AG08396 (cell line): ENCODE data around the gene LY86.

Experiments used
- DNase-seq: peaks from one replicate; pipeline ENCODE4 v3.0.0; 2012; ENCODE audit warnings: low spot score, mixed read lengths

Gene LY86

GRCh38 chr6:6682225-6682624, 93.7 kb downstream of the LY86 start:
- DNase-seq, result no peak

GRCh38 chr6:6683969-6684833, 95.7 kb downstream of the LY86 start:
- DNase-seq, result no peak

- DNase-seq, result no peak
These were observed 96.9 kb downstream of the LY86 start for GRCh38 chr6:6685249-6686040.

GRCh38 chr6:6686176-6686575, 97.7 kb downstream of the LY86 start:
- DNase-seq, result no peak

DNA sequence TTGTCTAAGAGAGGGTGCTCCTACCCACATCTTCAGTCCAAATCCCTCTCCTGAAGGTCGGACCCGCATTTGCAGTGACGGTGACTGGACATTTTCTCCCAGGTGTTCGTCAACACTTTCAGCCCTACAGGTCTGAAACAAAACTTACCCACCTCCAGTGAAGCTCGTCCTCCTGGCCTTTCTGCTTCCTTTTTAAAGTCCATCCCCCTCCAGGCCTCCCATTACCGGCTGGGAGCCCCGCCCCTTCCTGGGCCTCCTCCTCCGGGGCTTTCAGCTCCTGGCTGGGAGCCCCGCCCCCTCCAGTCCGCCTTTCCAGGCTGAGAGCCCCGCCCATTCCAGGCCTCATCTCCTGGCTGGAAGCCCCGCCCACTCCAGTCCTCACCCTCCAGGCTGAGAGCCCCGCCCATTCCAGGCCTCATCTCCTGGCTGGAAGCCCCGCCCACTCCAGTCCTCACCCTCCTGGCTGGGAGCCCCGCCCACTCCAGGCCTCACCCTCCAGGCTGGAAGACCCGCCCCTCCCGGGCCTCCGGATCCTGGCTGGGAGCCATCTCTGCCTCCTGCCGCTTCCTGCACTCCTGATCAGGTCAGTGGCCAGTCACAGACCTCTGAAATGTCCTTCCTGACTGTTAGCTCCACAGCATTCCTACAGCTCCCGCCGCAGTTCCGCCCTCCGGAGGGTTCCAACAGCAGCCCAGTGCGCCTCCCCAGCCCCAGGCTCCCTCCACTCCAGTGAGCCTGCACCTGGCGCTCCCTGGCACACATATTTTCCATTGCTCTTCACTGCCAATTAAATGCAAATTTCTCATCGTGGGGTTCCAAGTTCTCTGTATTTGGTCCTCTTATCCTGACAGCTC, 98.5 kb downstream of the LY86 start:
- DNase-seq, result no peak

GRCh38 chr6:6688283-6688682, 99.8 kb downstream of the LY86 start:
- DNase-seq, result no peak

- DNase-seq, result no peak
These were observed 100.4 kb downstream of the LY86 start for GRCh38 chr6:6688951-6689350.

- peak; percentile 39 for DNase-seq
These were observed 101.1 kb downstream of the LY86 start for GRCh38 chr6:6689400-6690143.

GRCh38 chr6:6690144-6690483, 101.6 kb downstream of the LY86 start:
- no peak for DNase-seq

DNA sequence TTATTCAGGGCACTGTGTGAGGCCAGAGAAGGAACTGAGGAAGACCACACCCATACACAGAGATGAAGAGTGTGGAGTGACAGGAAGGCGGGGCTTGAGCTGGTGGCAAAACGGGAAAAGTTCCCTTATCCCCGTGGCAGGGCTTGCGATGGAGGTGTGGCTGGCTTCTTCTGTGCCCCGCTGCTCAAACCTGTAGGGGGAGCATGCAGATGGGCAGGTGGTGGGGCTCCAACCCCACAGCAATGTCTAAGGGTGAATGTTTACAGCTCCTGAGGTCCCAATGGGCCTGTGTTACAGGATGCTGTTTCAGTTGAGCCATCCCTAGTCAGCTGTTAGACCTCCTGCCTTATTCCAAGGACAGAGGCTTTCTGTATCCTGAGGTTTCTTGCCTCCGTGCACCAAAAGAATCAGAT, 105.9 kb downstream of the LY86 start:
- no peak for DNase-seq

- no peak for DNase-seq
These were observed 106.5 kb downstream of the LY86 start for GRCh38 chr6:6694825-6695624.

DNA sequence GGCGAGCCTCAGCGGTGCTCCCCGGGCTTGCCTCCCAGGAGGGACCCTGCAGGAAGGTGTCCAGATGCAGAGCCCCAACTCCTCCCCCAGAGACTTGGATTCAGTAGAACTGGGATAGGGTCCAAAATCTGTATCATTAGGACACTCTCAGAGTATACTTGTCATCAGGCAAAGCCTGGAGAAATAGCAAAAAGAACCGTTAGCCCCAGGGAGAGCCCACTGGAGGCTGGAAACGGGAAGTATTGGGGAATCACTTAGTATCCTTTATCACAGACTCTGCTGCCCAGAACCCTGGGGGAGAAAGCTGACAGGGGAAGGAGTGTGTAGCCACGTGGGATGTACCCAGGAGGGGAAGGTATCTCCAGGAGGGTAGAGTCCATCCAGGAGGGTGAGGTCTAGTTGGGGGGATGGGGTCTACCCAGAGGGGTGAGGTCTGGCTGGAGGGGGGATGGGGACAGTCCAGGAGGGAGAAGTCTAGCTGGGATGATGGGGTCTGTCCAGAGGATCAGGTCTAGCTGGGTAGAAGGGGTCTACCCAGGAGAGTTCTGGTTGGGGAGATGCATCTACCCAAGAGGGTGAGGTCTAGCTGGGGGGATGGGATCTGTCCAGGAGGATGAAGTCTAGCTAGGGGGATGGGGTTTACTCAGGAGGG, 107.2 kb downstream of the LY86 start:
- DNase-seq, result no peak

GRCh38 chr6:6696867-6697531, 108.5 kb downstream of the LY86 start:
- DNase-seq, result peak; percentile 48

GRCh38 chr6:6697620-6698019, 109.1 kb downstream of the LY86 start:
- no peak for DNase-seq

DNA sequence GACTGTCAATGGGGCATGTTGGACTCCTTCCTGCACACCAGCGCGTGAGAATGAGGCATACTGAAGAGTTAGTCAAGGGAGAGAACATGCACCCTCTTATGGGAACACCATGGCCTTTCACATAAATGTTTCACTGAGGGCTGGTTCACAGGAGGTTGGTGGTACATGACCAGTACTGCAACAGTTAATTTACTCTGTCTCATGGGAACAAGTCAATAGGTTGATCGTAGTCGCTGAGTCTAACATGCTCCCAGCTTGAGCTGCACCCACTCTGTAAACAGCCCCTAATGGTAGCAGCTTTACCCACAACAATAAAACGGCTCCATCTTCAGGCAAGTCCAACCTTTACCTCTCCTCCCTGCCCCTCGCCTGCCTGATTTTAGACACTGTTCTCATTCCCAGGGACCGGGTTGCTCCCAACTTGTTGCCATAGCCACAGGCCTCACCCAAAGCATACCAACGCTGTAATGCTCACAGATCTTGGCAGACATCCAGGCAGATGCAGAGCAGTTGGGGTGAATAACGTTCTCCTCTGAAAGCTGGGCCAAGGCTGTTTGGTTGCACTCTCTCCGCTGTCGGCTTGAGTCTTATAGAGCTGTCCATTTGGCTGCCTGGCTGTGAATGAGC, 111.3 kb downstream of the LY86 start:
- DNase-seq, result peak; percentile 90

DNA sequence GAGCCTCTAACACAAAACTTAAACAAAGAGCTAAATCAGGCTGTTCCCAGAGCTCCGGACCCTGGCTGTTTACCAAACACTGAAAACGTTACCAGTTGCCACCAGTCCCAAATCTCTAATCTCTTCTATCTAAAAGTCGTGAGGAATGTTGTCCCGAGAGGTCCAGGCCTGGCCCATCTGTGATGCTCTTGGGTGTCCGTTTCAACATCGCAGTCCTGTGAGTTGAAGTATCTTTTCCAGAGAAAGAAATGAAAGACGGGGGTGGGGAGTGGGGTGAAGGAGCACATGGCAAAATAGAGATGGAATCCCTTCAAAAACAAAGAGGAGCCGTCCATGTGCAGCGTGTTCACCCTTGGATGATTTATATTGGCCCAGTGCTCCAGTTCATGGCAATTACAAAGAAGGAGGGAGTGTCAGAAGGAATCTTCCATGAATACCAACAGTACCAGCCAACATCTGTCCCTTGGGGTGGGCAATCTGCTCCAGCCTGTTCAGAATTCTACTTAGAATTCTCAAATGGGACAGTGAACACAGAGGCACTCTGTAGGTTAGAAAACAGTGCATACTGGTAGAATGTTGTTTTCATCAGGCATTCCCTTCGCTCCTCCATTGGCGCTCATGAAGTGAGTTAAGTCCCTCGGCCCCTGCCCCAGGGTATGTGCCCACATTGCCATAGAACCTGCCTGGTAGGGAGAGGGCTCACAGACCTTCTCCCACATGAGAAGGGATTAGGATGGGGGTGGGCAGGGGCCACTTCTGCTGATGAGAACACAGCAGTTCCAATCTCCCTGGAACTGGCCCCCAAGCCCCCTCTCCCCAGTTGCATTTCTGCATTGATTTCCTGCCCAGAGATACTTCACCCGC, 112.1 kb downstream of the LY86 start:
- no peak for DNase-seq

- DNase-seq, result no peak
These were observed 113.3 kb downstream of the LY86 start for GRCh38 chr6:6701864-6702263.

- DNase-seq, result no peak
These were observed 115.2 kb downstream of the LY86 start for GRCh38 chr6:6703699-6704098.
